ENCODE measurements around the gene USP5.
"Not testable (repeated sequence)": the region's sequence is repeated elsewhere in the genome, so short reads cannot be mapped to it uniquely, and the experiment has no call there.

USP5 gene

DNA sequence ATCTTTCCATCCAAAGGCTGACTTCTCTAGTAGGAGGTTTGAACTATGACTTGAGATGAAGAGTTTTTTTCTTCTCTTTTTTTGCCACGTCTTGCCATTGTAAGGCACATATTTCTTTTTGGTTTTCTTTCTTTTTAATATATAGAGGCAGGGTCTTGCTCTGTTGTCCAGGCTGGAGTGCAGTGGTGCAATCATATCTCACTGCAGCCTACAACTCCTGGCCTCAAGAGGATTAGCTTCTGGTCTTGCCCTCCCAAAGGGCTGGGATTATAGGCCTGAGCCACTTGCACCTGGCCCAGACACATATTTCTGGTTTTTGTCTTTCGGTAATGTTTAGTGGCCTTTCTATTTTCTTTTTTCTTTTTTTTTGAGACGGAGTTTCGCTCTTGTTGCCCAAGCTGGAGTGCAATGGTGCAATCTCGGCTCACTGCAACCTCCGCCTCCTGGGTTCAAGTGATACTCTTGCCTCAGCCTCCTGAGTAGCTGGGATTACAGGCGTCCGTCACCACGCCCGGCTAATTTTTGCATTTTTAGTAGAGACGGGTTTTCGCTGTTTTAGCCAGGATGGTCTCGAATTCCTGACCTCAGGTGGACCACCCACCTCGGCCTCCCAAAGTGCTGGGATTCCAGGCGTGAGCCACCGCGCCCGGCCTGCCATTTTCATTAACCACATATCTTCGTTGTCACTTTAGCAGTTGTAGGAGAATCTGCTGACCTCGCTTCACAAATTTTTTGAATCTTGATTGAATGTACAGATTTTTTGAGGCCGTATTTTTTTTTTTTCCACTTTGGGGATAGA lies 38.0 kb downstream of the USP5 start:
- DNase-seq, result not testable (repeated sequence)

DNA sequence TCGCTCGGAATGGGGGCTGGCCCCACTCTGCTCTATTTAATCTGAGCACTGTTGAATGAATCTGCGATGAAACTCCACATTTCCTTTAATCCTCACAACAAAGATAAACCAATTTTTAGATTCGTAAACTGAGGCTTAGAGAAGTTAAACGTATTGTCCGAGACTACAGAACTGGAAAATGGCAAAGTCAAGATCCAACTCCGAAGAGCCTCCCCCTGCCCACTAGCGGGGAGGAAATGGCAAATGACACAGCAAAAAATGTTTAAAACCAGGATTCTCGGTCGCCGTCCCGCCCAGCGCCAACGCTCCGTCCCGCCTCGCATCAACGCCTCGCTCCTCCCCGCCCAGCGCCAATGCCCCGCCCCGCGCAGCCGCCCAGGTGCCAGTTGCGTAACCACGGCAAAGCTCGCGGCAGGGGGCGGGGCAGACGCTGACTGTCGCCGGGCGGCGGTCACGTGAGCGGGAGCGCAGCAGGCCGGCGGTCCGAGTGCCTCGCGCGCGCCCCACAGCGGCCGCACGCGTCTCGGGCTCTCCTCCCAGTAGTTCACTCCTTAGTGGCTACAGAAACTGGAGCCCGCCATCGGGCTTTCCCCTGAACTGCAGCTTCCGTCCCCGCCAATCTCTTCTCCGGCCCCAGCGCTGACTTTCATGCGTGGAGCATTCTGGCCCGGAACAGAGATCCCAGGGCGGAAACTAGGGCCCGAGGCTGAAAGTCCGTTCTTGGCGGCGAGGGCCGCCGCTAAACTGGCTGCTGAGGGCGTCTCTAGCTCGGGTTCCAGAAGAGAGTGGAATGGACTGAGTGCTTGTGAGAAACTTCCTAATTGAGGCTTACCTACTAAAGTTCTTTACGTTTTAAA lies 39.1 kb downstream of the USP5 start:
- peak; percentile 99 for DNase-seq

DNA sequence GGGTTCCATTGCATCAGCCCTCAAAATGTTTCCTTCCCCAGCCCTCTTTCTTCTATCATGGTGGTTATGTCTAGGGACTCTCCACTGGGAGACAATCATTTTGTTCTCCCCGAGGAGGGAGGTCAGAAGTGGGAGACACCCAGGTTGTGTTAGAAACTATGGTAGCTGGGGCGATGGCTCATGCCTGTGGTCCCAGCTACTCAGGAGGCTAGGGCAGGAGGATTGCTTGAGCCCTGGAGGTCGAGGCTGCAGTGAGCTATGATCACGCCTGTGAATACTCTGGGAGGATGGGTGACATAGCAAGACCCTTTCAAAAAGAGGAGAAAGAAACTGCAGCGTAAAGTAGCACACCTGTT lies 39.7 kb downstream of the USP5 start:
- no peak for DNase-seq

DNA sequence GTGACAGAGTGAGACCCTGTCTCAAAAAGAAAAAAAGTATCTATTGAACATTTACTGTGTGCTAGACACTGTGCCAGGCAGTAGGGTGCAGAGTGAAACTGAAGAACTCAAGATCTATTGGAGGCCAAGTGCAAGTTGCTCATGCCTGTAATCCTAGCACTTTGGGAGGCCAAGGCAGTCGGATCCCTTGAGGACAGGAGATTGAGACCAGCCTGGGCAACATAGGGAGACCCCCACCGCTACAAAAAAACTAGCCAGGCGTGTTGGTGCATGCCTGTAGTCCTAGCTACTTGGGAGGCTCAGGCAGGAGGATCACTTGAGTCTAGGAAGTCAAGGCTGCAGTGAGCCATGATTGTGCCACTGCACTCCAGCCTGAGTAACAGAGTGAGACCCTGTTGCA lies 40.7 kb downstream of the USP5 start:
- DNase-seq, result not testable (repeated sequence)

DNA sequence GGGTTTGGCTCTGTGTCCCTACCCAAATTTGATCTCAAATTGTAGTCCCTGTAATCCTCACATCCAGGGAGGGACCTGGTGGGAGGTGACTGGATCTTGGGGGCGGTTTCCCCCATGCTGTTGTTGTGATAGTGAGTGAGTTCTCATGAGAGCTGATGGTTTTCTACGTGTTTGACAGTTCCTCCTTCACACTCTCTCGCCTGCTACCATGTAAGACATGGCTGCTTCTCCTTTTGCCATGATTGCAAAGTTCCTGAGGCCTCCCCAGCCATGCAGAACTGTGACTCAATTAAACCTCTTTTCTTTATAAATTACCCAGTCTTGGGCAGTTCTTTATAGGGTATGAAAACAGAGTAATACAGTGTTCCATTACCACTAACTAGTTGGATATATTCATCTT lies 42.4 kb downstream of the USP5 start:
- DNase-seq, result no peak

DNA sequence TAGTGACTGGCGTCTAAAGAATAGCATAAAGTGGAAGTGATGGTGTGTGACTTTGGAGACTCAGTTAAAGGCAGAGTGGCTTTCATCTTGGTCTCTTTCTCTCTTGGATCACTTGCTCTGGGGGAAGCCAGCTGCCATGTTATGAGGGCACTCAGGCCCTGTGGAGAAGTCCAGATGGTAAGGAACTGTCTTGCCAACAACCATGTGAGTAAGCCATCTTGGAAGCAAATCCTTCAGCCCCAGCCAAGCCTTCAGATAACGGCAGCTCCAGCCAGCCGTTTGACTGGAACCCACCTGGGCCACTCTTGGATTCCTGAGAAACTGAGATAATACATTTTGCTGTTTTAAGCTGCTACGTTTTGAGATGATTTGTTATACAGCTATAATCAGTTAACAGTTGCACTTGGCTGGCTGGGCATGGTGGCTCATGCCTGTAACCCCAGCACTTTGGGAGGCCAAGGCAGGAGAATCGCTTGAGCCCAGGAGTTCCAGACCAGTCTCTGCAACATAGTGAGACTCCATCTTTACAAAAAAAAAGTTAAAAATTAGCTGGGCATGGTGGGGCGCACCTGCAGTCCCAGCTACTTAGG lies 45.0 kb downstream of the USP5 start:
- DNase-seq, result no peak

DNA sequence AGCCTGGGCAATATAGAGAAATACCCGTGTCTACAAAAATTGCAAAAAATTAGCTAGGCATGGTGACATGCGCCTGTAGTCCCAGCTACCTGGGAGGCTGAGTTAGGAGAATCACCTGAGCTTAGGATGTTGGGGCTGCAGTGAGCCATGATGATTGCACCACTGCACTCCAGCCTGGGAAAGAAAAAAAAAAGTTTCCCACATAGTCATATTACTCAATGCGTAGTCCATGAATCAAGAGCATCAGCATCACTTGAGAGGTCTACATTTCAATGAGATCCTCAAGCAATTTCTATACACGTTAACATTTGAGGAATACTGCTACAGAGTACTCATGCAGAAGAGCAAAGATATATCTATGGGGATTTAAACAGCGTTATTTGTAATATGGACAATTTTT lies 47.5 kb downstream of the USP5 start:
- no peak for DNase-seq

DNA sequence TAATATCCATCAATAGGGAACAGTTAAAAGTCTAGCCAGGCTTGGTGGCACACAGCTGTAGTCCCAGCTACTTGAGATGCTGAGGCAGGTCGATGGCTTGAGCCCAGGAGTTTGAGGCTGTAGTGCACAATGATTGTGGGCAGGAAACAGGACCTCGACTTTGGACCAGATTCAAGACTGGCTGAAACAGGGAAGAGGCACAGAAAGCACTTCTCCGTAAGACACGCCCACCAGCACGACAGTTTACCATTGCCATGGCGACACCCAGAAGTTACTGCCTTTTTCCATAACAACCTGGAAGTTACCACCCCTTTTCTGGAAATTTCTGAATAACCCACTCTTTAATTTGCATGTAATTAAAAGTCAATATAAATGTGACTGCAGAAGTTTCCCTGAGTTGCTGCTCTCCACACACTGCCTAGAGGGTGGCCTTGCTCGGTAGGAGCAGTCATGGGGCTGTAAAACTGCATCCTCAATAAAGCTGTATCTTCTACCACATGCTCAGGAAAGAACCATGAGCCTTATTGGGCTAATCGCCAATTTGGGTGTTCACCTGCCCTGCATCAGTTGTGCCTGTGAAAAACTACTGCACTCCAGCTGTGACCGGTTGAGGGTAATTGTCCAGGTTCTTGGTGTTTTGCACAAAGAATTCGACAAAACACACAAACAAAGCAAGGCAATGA lies 48.0 kb downstream of the USP5 start:
- no peak for DNase-seq

DNA sequence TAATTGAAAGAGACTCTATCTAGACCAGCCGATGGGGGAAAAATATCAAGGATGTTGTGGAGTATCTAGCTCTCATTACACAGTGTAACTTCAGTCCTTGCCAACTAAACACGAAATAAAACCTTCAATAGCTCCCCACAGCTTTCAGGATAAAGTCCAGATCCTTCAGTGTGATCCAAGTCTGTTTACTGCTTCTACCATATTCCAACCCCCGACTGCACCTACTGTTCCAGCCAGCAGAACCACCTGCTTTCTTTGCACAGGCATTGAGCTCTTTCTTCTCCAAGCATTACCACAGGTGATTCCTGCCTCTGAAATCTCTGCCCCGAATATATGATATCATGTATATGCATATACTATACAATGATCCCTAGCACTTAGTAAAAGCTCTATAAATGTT lies 50.5 kb downstream of the USP5 start:
- DNase-seq, result no peak

DNA sequence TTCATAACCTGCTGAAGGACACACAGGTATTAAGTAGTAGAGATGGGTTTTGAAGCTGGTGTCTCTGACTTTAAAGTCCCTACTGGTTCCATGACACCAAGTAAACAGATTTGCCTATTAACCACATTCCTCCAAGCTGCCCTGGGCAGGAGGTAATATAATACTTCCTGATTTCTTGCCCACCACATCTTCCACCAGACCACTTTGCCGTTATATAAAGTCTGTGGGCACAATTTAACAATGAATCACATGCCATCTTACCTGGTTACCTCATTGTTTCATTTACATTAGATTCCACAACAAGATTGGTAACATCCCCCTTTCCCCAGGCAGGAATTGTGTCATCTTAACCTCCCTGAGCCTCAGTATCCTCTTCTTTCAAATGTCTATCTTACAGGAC lies 51.8 kb downstream of the USP5 start:
- DNase-seq, result no peak

DNA sequence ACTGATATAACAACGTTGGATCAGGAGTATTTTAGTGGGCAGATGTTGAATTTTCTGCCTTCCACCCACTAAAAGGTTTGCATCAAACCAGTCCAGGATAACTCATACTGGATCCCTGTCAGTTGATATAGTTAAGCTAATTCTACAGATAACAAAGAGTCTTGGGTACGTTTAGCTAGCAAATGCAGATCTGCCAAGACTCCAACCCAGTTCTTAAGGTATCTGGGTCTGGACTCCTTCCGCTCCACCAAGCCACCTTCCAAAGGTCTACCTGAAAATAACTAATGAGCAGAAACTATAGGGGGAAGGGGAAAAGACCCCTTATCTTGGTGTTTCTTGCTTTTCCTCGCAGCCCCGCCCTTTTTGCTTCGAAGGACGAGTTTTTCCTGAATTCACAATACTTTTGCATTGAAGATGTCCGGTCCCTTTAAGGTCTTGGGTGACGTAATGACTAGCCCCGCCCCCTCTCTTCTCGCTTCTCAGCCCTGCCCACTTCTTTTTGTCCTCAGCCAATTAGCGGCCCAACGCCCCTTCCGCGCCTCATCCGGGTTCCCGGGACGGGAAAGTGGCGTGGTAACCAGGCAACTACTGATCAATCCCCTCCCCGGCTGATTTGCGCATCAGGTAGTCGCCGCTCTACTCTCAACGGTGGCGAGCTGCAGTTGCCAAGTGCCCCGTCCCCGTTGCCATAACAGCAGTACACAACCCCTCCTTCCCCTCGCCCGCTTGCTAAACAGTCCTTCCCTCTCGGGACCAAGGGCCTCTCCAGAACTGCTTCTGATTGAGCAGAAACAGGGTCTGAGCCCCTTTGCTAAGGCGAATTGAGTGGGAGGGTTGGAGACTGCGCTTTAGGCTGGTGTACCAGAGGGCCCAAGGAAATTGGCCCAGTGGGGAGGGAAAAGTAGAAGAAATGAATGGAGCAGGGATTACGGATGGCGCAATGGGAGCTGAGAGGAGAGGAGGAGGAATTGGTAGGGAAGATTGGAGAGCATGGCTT lies 52.6 kb downstream of the USP5 start, which contains the start of gene LRRC23:
Gene LRRC23 (plus strand): TSS at position 543 of the 997 bp plus-strand sequence. CDS start 812 bp downstream, outside the sequence.
- peak; percentile 100 for DNase-seq

DNA sequence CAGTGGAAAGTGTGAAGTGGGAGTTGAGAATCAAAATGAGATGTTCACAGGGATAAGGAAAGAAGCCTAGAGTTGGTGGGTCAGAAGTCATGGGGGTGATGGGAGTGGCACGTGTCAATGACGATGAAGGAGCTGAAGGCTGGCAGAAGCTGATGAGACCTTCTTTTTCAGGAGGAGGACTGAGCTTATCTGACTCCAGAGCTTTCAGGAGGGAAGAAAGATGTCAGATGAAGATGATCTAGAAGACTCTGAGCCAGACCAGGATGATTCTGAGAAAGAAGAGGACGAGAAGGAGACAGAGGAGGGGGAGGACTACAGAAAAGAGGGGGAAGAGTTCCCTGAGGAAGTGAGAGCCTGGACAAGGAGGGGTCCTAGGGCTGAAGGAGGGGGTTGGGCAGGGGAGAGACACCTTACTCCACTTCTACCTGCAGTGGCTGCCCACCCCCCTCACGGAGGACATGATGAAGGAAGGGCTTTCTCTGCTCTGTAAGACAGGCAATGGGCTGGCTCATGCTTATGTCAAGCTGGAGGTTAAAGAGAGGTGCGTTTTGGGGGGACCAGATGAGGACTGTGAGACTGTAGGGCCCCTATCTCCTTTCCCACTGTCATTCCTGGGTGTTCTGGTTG lies 53.6 kb downstream of the USP5 start:
- DNase-seq, result no peak

DNA sequence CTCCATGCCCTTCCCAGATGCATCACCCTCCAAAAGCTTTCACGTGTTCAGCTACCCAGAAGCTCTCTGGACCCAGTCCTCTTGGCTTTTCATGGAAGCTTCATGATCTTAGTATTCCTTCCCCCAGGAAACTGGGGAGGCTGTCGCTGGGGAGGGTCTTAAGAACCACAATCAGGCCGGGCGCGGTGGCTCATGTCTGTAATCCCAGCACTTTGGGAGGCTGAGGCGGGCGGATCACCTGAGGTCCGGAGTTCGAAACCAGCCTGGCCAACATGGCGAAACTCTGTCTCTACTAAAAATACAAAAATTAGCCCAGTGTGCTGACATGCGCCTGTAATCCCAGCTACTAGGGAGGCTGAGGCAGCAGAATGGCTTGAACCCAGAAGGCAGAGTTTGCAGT lies 56.2 kb downstream of the USP5 start:
- DNase-seq, result not testable (repeated sequence)

DNA sequence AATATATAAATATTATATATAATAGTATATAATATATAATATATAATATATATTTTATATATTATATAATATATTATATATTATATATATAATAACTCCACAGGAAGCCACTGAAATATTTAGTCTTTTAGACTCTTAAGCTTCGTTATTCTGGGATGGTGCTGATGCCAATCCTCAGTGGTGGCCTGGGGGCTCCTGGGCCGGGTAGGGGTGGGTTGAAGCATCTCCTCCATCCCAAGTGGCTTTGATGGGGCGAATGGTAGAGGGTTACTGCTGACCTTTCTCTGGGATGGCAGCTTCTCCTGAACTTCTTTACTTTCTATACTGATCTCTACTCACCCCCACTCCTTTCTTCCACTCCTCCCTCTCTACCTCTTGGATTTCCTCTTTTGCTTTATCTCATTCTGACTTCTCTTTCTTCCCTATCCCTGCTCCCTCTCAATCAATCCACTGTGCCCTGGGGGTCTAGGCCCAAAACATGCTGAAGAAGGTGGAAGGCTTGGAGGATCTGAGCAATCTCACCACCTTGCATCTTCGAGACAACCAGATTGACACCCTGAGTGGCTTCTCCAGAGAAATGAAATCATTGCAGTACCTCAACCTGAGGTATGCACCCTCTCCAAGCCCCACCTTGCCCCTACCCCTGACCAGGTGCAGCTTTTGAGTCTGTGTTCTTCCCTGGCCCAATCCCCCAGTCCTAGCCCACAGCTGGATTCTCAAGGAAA lies 57.6 kb downstream of the USP5 start:
- DNase-seq, result no peak

DNA sequence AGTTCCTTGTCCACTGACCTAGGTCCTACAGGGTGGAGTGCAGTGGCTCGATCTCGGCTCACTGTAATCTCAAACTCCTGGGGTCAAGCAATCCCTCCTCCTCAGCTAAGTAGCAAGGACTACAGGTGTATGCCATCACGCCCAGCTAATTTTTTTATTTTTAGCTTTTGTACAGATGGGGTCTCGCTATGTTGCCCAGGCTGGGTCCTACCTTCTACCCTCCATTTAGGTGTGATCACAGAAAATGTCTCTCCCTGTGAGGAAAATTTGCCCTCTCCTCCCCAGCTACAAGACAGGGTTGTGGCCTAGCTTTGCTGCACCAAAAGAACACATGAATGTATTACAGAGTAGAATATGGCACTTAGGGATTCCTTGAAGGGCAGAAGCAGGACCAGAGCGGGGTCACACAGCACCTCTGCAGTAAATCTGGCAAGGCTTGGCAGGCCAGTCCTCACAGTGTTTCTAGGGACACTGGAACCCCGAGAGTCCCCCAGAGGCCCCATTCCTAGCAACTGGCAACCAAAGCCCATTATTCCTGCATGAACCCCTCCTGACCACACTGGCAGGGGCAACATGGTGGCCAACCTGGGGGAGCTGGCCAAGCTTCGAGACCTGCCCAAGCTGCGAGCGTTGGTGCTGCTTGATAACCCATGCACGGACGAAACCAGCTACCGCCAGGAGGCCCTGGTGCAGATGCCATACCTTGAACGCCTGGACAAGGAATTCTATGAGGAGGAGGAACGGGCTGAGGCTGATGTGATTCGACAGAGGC lies 60.4 kb downstream of the USP5 start:
- DNase-seq, result no peak

DNA sequence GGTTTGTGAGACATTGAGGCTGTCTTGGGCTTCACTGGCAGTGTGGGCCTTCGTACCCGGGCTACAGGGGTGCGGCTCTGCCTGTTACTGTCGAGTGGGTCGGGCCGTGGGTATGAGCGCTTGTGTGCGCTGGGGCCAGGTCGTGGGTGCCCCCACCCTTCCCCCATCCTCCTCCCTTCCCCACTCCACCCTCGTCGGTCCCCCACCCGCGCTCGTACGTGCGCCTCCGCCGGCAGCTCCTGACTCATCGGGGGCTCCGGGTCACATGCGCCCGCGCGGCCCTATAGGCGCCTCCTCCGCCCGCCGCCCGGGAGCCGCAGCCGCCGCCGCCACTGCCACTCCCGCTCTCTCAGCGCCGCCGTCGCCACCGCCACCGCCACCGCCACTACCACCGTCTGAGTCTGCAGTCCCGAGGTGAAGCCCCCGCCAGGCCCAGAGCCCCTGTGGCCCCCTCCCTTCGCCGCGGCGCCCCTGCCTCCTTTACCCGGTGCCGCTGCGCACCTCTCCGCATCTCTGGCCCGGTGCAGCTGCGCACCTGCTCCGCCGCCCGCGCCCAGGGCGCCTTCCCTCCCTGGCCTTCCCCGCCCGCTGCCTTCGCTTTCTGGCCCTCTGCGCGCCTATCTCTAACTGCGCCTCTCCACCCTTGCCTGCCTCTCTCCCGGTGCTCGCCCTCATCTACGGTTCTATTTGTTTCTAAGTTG lies 62.4 kb downstream of the USP5 start, which contains the start of gene ENO2:
Gene ENO2 (plus strand): TSS at position 335 of the 701 bp plus-strand sequence. CDS start 1,253 bp downstream, outside the sequence.
- peak; percentile 85 for DNase-seq

DNA sequence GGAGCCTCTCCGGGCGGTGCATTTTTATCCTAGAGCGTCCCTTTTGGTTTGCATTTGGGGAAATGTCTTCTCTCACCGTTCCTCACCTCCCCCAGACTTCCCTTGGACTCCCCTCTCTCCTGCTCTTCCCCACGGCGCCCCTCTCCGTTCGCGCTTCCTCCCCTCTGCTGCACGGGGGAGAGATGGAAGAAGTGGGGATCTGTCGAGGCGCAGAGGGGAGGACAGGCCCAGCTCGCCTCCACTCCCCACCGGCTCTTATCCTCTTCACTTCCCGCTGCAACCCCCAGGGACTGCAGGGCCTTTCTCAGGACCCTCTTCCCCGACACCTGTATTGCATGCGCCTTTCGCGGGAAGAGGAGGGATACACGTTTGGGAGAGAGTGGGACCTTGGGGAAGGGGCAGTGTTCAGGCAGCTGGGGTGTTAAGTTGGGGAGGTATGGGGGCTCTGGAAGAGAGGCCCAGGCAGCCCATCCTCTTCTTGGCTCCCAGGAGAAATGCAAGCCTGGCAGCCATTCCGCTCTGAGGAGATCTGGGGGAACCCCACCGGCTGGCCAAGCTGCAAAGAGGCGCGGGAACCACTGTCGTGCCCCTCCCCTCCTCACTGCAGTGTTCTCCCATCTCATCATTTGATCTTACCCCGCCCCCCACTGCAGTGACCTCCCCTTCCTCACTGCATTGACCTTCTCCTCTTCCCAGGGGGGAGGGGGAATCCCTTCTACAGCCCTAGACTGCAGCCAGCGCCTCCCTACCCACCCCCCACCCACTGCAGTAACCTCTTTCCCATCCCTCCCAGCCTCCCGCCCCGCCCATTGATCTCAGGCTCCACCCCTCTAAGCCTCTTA lies 63.2 kb downstream of the USP5 start:
- DNase-seq, result no peak

DNA sequence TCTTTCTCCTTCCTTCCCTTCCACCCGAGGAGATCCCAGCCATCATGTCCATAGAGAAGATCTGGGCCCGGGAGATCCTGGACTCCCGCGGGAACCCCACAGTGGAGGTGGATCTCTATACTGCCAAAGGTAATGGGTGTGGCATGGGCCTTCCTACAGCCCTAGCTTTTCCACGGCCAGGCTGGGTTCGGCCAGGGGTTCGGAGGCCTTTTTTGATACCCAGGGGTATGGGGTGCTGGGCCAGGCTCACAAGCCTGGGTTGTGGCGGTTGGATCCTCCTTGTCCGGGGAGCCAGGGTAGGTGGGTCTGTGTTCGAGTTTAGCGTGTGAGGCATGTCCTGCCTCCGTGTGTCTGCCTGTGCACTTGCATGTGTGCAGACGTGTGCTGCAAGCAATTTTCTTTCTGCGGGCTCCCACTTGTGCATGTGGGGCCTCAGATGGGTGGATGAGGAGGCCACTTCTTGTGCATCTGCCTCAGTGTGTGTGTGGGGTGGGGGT lies 63.9 kb downstream of the USP5 start:
- DNase-seq, result no peak
